ENCODE measurements around the gene KRT80.

- TF ChIP-seq SMC3 (IDR thresholded peaks at IDR 0.05) (no peak), FOSL2 (IDR thresholded peaks at IDR 0.05) (no peak), FOSL2 (CRISPR knock-in tag; IDR thresholded peaks at IDR 0.05) (no peak), POLR2A (IDR thresholded peaks at IDR 0.05; ENCODE audit: low read length) (no peak), RFX5 (IDR thresholded peaks at IDR 0.05) (no peak), CTCF (IDR thresholded peaks at IDR 0.05) (no peak), HOXA7 (CRISPR knock-in tag; IDR thresholded peaks at IDR 0.05) (no peak), MAX (IDR thresholded peaks at IDR 0.05) (no peak), POLR2AphosphoS2 (conservative IDR thresholded peaks at IDR 0.05; ENCODE audit: low read length) (peak; percentile 81)
These were observed 44.7 kb upstream of the KRT80 start for GRCh38 chr12:52236386-52237050.
